K562 treated with DMSO at 1 percent for 48 hours (cell line): ENCODE results near the gene LTB. TPM values are rescaled to one million over a fixed set of nuclear protein-coding genes. Genes with fewer than 3 reads are reported as not detected.

Source experiments
- total RNA-seq: library from RNA; unstranded; fragments of 300-600 nt; gene quantifications from 2 replicates; pipeline ENCODE4 v1.2.3, GENCODE V29; 2022; ENCODE audit warnings: low replicate concordance; ENCODE audit errors: extremely low read depth

LTB gene
- not detected in 2 replicates for total RNA-seq

GRCh38 chr6:31582230-31582643 is at the start of gene LTB:
Gene LTB (minus strand): TSS chr6:31582424. CDS start chr6:31582417, 7 bp downstream.

GRCh38 chr6:31620586-31621319 is 38.5 kb upstream of the LTB start, which contains the start of gene PRRC2A:
Gene PRRC2A (plus strand): TSS chr6:31620715. CDS start chr6:31622790, 2,075 bp downstream.

GRCh38 chr6:31614684-31615578 is 32.7 kb upstream of the LTB start, which contains the start of gene AIF1:
Gene AIF1 (plus strand): TSS chr6:31615234. CDS start chr6:31615330, 96 bp downstream.

GRCh38 chr6:31586008-31586407 is 3.8 kb upstream of the LTB start, which contains the start of gene LST1:
Gene LST1 (plus strand): TSS chr6:31586277. CDS start chr6:31587300, 1,023 bp downstream.

GRCh38 chr6:31575335-31575901 is 6.8 kb downstream of the LTB start, which contains the start of gene TNF:
Gene TNF (plus strand): TSS chr6:31575565. CDS start chr6:31575742, 177 bp downstream.

GRCh38 chr6:31572041-31572911 is 9.9 kb downstream of the LTB start, which contains the start of gene LTA:
Gene LTA (plus strand): TSS chr6:31572289. CDS start chr6:31572743, 454 bp downstream.

GRCh38 chr6:31546958-31547726 is 35.1 kb downstream of the LTB start, which contains the start of gene NFKBIL1:
Gene NFKBIL1 (plus strand): TSS chr6:31547608. CDS start chr6:31547695, 87 bp downstream.

GRCh38 chr6:31546339-31546957 is 35.8 kb downstream of the LTB start, which contains the start of gene ATP6V1G2:
Gene ATP6V1G2 (minus strand): TSS chr6:31546608. CDS start chr6:31546559, 49 bp downstream.

GRCh38 chr6:31541658-31542521 is 40.3 kb downstream of the LTB start, which contains the start of gene DDX39B:
Gene DDX39B (minus strand): TSS chr6:31542003. CDS start chr6:31540532, 1,471 bp downstream.

Other genes with a start within 250 kb of the LTB start
- gene HLA-B, start 225.2 kb downstream of the LTB start, total RNA-seq, result not detected in 2 replicates
- gene MICA, start 178.8 kb downstream of the LTB start, total RNA-seq, result not detected in 2 replicates
- gene MICB, start 84.3 kb downstream of the LTB start, total RNA-seq, result not detected in 2 replicates
- not detected in 2 replicates for gene MCCD1, start 53.5 kb downstream of the LTB start, total RNA-seq
- not detected in 2 replicates for gene DDX39B, start 40.4 kb downstream of the LTB start, total RNA-seq
- not detected in 2 replicates for gene ATP6V1G2, start 35.8 kb downstream of the LTB start, total RNA-seq
- gene NFKBIL1, start 34.8 kb downstream of the LTB start, total RNA-seq, result not detected in 2 replicates
- not detected in 2 replicates for gene LTA, start 10.1 kb downstream of the LTB start, total RNA-seq
- not detected in 2 replicates for gene TNF, start 6.9 kb downstream of the LTB start, total RNA-seq
- gene LST1, start 3.9 kb upstream of the LTB start, total RNA-seq, result not detected in 2 replicates
- not detected in 2 replicates for gene NCR3, start 10.6 kb upstream of the LTB start, total RNA-seq
- not detected in 2 replicates for gene AIF1, start 32.8 kb upstream of the LTB start, total RNA-seq
- 599 TPM in 1 of 2 replicates, not detected in the other for gene PRRC2A, start 38.3 kb upstream of the LTB start, total RNA-seq
- gene BAG6, start 70.2 kb upstream of the LTB start, total RNA-seq, result 212 TPM in 1 of 2 replicates, not detected in the other
- gene APOM, start 73.5 kb upstream of the LTB start, total RNA-seq, result not detected in 2 replicates
- not detected in 2 replicates for gene C6orf47, start 78.4 kb upstream of the LTB start, total RNA-seq
- gene GPANK1, start 82.6 kb upstream of the LTB start, total RNA-seq, result not detected in 2 replicates
- 596 TPM in 1 of 2 replicates, not detected in the other for gene CSNK2B, start 83.7 kb upstream of the LTB start, total RNA-seq
- not detected in 2 replicates for gene LY6G5B, start 87.6 kb upstream of the LTB start, total RNA-seq
- not detected in 2 replicates for gene LY6G5C, start 98.6 kb upstream of the LTB start, total RNA-seq
- not detected in 2 replicates for gene ABHD16A, start 120.9 kb upstream of the LTB start, total RNA-seq
- not detected in 2 replicates for gene LY6G6F, start 124.4 kb upstream of the LTB start, total RNA-seq
- gene LY6G6D, start 132.9 kb upstream of the LTB start, total RNA-seq, result not detected in 2 replicates
- not detected in 2 replicates for gene LY6G6C, start 139.3 kb upstream of the LTB start, total RNA-seq
- not detected in 2 replicates for gene MPIG6B, start 140.9 kb upstream of the LTB start, total RNA-seq
- gene DDAH2, start 146.9 kb upstream of the LTB start, total RNA-seq, result not detected in 2 replicates
- gene CLIC1, start 154.1 kb upstream of the LTB start, total RNA-seq, result 1,281 TPM in 1 of 2 replicates, not detected in the other
- gene MSH5, start 157.6 kb upstream of the LTB start, total RNA-seq, result not detected in 2 replicates
- gene SAPCD1, start 180.2 kb upstream of the LTB start, total RNA-seq, result not detected in 2 replicates
- not detected in 2 replicates for gene VWA7, start 194.9 kb upstream of the LTB start, total RNA-seq
- gene VARS1, start 213.3 kb upstream of the LTB start, total RNA-seq, result 668 TPM in 1 of 2 replicates, not detected in the other
- not detected in 2 replicates for gene LSM2, start 224.5 kb upstream of the LTB start, total RNA-seq
- not detected in 2 replicates for gene HSPA1L, start 232.9 kb upstream of the LTB start, total RNA-seq
- not detected in 2 replicates for gene HSPA1A, start 233.1 kb upstream of the LTB start, total RNA-seq
- 760 TPM in 1 of 2 replicates, not detected in the other for gene HSPA1B, start 245.3 kb upstream of the LTB start, total RNA-seq